ENCODE data around the gene RABL2B.
"Not testable (repeated sequence)": the region's sequence is repeated elsewhere in the genome, so short reads cannot be mapped to it uniquely, and the experiment has no call there.

GRCh38 chr22:50775132-50775531 is 8.3 kb downstream of the RABL2B start:
- not testable (repeated sequence) for TF ChIP-seq POLR2A (IDR thresholded peaks at IDR 0.05; ENCODE audit: borderline replicate concordance, extremely low read depth, insufficient read depth, insufficient read length); EZH2 (IDR thresholded peaks at IDR 0.05); SP1 (IDR thresholded peaks at IDR 0.05; ENCODE audit: low read depth); POLR2AphosphoS5 (IDR thresholded peaks at IDR 0.05; ENCODE audit: low read depth, low read length); TCF7L2 (IDR thresholded peaks at IDR 0.05; ENCODE audit: borderline replicate concordance, extremely low read depth, insufficient read depth, insufficient read length); MAX (IDR thresholded peaks at IDR 0.05); ATF3 (IDR thresholded peaks at IDR 0.05); JUND (IDR thresholded peaks at IDR 0.05); FOSL1 (IDR thresholded peaks at IDR 0.05; ENCODE audit: low read depth); EZH2phosphoT487 (IDR thresholded peaks at IDR 0.05; ENCODE audit: borderline replicate concordance); ELF1 (IDR thresholded peaks at IDR 0.05; ENCODE audit: borderline replicate concordance, low read depth)
- TF ChIP-seq CTCF (IDR thresholded peaks at IDR 0.05 in 2 of 3, conservative IDR thresholded peaks at IDR 0.05 in 1 of 3; ENCODE audit: borderline replicate concordance in 1 of 3, insufficient read depth in 1 of 3, low read depth in 2 of 3, low read length in 2 of 3) = peak; percentile 66 to 92 (median 84)
- peak; percentile 59 for TF ChIP-seq RAD21 (IDR thresholded peaks at IDR 0.05; ENCODE audit: low read depth)
